PFSK-1 (cell line): ENCODE results near the gene PDS5B.

Experiments used
- POLR2AphosphoS5 ChIP-seq: IDR thresholded peaks from 2 replicates; pipeline ENCODE4 v1.6.1; 2012; ENCODE audit warnings: low read depth, mild to moderate bottlenecking, control low read depth, low read length, moderate library complexity
- REST ChIP-seq, 2 experiments: IDR thresholded peaks; 2 replicates each; pipeline versions ENCODE4 v1.6.1 to v1.8.0; 2011 to 2012; ENCODE audit warnings: low read depth in 2 of 2, low read length in 2 of 2, control low read depth in 1 of 2, inconsistent platforms in 1 of 2, mild to moderate bottlenecking in 1 of 2, moderate library complexity in 1 of 2; ENCODE audit not compliant: insufficient read depth in 1 of 2

GRCh38 chr13:32582281-32582680, 4.0 kb upstream of the PDS5B start:
- TF ChIP-seq POLR2AphosphoS5: no peak
- no peak for TF ChIP-seq REST (IDR thresholded peaks at IDR 0.05; ENCODE audit: insufficient read depth in 1 of 2, low read depth in 2 of 2, low read length in 2 of 2)
